GM04504 (cell line): ENCODE data around the gene RBBP5.
"Not testable (repeated sequence)": the region's sequence is repeated elsewhere in the genome, so short reads cannot be mapped to it uniquely, and the experiment has no call there.

Source experiments
- DNase-seq: peaks from one replicate; pipeline ENCODE4 v3.0.0-alpha.2; 2012; ENCODE audit warnings: low read depth

The RBBP5 gene

GRCh38 chr1:205121660-205122488 lies at the start of gene RBBP5:
Gene RBBP5, minus strand, starts transcription at chr1:205121978. Its CDS starts 105 bp downstream, at chr1:205121873.
- peak; percentile 95 for DNase-seq

GRCh38 chr1:205171369-205171768 lies 49.6 kb upstream of the RBBP5 start:
- no peak for DNase-seq

GRCh38 chr1:205170532-205171269 lies 48.9 kb upstream of the RBBP5 start:
- no peak for DNase-seq

GRCh38 chr1:205169248-205169647 lies 47.5 kb upstream of the RBBP5 start:
- no peak for DNase-seq

GRCh38 chr1:205168291-205168690 lies 46.5 kb upstream of the RBBP5 start:
- DNase-seq = no peak

GRCh38 chr1:205162301-205162700 lies 40.5 kb upstream of the RBBP5 start:
- no peak for DNase-seq

- no peak for DNase-seq
Measured at GRCh38 chr1:205161076-205161475, 39.3 kb upstream of the RBBP5 start.

- DNase-seq = no peak
Measured at GRCh38 chr1:205158048-205158616, 36.4 kb upstream of the RBBP5 start.

GRCh38 chr1:205155665-205156377 lies 34.0 kb upstream of the RBBP5 start:
- not testable (repeated sequence) for DNase-seq

- no peak for DNase-seq
Measured at GRCh38 chr1:205152505-205152904, 30.7 kb upstream of the RBBP5 start.

GRCh38 chr1:205150651-205151428 lies 29.1 kb upstream of the RBBP5 start:
- no peak for DNase-seq

GRCh38 chr1:205147191-205147835 lies 25.5 kb upstream of the RBBP5 start:
- peak; percentile 85 for DNase-seq

GRCh38 chr1:205144751-205145150 lies 23.0 kb upstream of the RBBP5 start:
- DNase-seq = no peak

GRCh38 chr1:205144046-205144720 lies 22.4 kb upstream of the RBBP5 start:
- no peak for DNase-seq

GRCh38 chr1:205142102-205142469 lies 20.3 kb upstream of the RBBP5 start:
- no peak for DNase-seq

GRCh38 chr1:205141236-205142101 lies 19.7 kb upstream of the RBBP5 start:
- DNase-seq = peak; percentile 61

- no peak for DNase-seq
Measured at GRCh38 chr1:205140113-205140512, 18.3 kb upstream of the RBBP5 start.

- no peak for DNase-seq
Measured at GRCh38 chr1:205137901-205138300, 16.1 kb upstream of the RBBP5 start.

GRCh38 chr1:205133287-205133686 lies 11.5 kb upstream of the RBBP5 start:
- no peak for DNase-seq
